HG03095 (cell line): Measurements from ENCODE around the gene ART1.

Experiments used
- ATAC-seq: cut with Tn5 transposase; IDR thresholded peaks from one replicate; pipeline ENCODE4 v1.9.1; 2021; ENCODE audit warnings: moderate library complexity; ENCODE audit not compliant: unreplicated experiment

Gene ART1

DNA sequence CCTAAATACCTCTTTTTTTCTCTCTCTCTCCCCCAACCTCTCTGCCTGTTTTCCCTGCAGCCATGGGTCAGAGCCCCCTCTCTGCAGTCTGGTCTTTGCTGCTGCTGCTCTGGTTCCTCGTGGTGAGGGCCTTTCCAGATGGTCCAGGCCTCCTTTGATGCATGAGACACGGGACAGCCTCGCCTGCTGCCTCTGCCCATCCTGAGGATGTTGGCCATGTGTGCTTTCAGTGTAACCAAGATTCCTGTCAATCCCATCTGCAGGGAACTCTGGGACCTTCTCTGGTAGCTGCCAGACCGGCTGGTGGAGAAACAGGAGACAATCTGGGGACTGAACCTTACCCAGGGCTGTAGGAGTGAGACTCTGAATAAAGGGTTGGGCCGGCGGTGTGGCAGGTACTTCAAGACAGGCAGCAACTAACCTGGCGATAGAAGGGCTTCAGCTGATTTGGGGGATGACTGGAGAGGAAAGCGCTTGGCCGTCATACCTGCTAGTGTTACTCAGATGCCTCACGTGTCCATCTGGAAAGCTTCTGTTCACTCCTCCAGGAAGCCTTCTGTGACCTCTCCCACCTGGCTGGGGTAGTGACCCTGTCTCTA is 19.2 kb downstream of the ART1 start:
- ATAC-seq, result no peak

- no peak for ATAC-seq
Measured at GRCh38 chr11:3665336-3666022, 20.6 kb downstream of the ART1 start.

DNA sequence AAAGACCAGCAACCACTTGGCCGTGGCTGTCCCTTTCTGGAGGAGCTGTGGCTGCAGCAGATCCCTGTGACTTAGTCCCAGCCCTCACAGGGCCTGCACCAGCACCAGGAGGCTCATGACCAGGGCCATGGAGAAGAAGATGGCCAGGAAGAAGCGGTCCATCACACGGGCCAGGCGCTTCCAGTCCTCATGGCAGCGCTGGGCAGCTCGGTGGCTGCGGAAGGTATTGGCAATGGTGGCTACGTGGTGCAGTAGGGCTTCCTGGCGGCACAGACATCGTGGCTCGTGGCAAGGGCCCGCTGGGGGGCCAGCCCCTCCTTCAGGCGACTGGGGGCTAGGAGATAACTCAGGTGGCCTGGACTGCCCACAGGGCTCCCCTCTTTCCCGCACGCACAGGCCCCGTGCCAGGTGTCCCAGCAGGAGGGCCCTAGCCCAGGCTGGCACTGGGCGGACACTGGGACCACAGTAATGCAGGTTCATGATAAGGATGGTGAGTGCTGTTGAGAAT is 21.1 kb downstream of the ART1 start:
- ATAC-seq, result no peak

DNA sequence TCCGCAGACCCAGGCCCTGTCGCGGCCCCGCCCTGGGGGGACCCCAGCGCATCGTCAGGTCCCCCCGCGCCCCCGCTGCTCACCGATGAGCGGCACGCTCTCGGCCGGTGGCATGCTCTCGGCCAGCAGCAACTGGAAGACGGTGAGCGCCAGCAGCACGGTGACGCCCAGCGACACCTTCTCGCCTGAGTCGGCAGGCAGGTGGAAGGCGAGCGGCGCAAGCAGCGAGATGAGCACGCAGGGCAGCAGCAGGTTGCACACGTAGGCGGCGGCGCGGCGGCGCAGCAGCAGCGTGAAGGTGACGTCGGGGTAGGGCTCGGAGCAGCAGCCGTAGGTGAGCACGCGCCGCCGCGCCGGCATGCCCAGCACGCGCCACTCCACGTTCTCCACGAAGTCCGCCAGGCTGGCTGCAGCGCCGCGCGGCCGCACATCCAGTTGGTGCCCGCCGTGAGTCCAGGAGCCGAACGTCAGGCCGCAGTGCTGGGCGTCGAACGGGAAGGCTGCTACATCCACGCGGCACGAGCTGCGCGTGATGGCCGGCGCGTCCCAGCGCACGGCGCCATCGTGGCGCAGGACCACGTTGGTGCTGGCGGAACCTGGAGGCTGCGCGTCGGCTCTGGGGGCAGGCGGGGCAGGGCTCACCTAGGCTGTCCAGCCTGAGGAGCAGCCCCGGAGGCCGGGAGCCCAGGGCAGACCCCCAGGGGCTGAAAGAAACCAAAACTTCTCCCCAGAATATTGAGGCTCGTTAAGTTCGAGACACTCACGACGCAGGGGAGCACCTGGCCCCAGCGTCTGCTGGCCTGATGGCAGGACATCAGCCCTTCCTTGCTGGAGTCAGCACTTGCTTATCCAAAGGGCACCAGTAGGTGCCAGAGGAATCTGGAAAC is 22.5 kb downstream of the ART1 start:
- ATAC-seq, result no peak

- ATAC-seq, result no peak
Measured at GRCh38 chr11:3669128-3669527, 24.2 kb downstream of the ART1 start.

DNA sequence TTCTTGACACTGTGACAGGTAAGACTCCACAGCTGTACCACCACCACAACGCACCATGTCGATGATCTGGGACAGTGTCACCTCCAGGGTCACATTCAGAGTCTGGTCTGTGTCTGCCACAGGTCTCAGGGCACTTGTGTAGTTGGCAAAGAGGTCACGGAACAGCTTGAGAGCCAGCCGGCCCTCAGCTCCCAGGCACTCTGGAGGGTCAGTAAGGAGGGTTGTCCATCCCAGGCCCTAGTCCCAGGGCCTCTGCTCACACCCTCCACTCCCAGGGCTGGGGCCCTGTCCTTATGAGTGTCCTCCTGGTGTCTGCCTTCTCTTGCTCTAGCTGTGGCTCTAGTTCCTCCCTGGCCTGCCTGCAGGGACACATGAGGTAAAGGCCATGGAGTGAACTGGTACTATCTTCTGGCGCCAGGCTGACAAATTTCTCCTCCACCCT is 24.8 kb downstream of the ART1 start:
- no peak for ATAC-seq

- no peak for ATAC-seq
Measured at GRCh38 chr11:3671334-3672254, 26.7 kb downstream of the ART1 start, which contains the start of gene CHRNA10. Gene CHRNA10, minus strand, starts transcription at chr11:3671384. Its CDS starts 72 bp downstream, at chr11:3671312.

- ATAC-seq, result no peak
Measured at GRCh38 chr11:3674189-3674588, 29.3 kb downstream of the ART1 start.

- no peak for ATAC-seq
Measured at GRCh38 chr11:3675971-3676370, 31.0 kb downstream of the ART1 start.

DNA sequence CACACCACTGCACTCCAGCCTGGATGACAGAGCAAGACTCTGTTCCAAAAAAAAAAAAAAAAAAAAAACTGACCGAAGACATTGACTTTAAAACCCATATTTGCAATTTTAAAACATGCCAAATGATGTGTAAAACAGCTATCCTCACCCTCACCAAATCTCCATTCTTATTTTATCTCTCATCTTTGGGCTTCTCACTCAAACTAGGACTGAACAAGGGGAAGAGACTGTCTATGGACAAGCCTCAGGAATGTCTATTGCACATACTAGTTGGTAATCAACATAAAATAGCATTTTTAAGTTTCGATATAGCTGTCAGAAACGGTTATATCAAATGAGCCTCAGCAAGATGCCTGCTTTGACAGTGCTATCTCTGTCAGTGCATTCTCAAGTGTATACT is 34.1 kb downstream of the ART1 start:
- ATAC-seq, result no peak

DNA sequence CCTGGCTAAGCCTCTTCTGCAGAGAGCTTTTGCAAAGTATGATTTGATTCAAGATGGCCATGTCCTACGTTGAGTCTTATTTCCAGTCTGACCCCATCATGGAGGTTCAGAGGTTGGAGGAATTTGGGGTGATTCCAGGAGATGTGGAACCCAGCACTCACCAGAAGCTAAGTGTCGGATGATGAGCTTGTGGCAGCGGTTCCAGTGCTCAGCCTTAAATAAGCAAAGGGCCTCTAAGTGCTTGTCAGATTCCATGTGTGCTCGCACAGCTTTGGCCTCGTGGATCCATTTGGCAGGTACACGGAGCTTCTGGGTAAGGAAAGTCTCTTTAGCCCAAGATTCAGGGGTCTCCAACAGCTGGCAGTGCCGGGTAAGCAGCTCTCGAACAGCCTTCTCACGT is 38.1 kb downstream of the ART1 start:
- no peak for ATAC-seq

- ATAC-seq, result no peak
Measured at GRCh38 chr11:3684129-3684818, 39.3 kb downstream of the ART1 start.

- no peak for ATAC-seq
Measured at GRCh38 chr11:3684819-3685172, 39.9 kb downstream of the ART1 start.

DNA sequence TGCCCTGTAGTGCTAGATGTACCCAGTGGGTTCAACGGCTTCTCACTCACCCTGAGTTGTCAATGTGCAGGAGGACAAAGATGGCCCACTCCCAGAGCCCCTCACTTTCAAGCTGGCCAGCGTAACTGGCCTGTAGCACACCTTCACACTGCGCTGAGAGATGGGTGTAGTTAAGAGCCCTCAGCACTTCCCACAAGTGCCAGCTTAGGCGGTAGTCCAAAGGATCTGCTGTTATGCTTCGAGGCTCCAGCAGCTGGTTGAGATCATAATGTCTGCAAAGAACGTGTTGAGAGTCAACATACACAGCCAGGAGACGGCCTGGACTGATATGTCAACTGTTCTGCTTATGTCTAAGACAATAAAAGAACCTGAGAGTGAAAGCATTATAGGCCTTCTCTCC is 41.0 kb downstream of the ART1 start:
- no peak for ATAC-seq

- no peak for ATAC-seq
Measured at GRCh38 chr11:3686751-3687150, 41.8 kb downstream of the ART1 start.

GRCh38 chr11:3700410-3700809 is 55.5 kb downstream of the ART1 start:
- ATAC-seq, result no peak

- no peak for ATAC-seq
Measured at GRCh38 chr11:3700910-3701309, 56.0 kb downstream of the ART1 start.

- ATAC-seq, result no peak
Measured at GRCh38 chr11:3703383-3703782, 58.5 kb downstream of the ART1 start.

DNA sequence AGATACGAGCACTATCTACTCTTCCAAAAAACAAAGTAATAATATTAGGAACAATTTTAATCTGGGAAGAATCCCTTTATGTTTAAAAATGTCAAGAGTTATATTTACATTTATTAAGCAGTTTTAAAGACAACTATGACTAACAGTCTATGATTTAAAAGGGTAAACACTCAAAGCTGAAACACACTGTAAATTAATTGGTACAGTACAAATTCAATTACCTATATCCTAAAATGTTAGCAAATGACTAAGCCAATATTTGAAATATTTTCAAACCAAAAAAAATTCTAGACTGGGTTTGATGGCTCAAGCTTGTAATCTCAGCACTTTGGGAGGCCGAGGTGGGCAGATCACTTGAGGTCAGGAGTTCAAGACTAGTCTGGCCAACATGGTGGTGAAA is 62.2 kb downstream of the ART1 start:
- no peak for ATAC-seq

DNA sequence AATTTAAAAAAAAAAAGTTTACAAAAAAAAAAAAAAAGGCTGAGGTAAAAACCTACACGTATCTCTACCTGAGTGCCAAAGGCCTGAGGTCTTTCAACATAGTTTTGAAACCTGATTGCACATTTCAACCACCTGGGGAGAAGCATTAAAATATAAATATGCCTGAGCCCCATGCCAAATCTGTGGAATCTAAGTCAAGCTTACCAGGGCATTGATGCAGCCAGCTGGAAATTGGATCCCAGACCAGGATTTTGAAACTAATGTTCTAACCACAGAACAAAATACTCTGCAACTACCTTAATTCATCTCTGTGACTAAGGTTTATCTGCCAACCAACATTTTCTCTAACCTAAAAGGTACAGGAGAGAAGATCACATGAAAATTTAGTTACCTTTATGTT is 65.0 kb downstream of the ART1 start:
- no peak for ATAC-seq
